ENCODE data around the gene PRKAG3.

GRCh38 chr2:218781691-218782527, 49.7 kb downstream of the PRKAG3 start, which contains the start of gene CYP27A1:
- TF ChIP-seq, protein P1, sequence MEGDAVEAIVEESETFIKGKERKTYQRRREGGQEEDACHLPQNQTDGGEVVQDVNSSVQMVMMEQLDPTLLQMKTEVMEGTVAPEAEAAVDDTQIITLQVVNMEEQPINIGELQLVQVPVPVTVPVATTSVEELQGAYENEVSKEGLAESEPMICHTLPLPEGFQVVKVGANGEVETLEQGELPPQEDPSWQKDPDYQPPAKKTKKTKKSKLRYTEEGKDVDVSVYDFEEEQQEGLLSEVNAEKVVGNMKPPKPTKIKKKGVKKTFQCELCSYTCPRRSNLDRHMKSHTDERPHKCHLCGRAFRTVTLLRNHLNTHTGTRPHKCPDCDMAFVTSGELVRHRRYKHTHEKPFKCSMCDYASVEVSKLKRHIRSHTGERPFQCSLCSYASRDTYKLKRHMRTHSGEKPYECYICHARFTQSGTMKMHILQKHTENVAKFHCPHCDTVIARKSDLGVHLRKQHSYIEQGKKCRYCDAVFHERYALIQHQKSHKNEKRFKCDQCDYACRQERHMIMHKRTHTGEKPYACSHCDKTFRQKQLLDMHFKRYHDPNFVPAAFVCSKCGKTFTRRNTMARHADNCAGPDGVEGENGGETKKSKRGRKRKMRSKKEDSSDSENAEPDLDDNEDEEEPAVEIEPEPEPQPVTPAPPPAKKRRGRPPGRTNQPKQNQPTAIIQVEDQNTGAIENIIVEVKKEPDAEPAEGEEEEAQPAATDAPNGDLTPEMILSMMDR (IDR thresholded peaks at IDR 0.05): no peak
- peak in 2 of 3 donors; percentile 41 to 50 for TF ChIP-seq POLR2A (IDR thresholded peaks at IDR 0.05)
